GM19023 (cell line): ENCODE results near the gene INSM2.

Source experiments
- ATAC-seq: cut with Tn5 transposase; IDR thresholded peaks from one replicate; pipeline ENCODE4 v1.9.1; 2021; ENCODE audit warnings: mild to moderate bottlenecking, moderate library complexity; ENCODE audit not compliant: unreplicated experiment

The INSM2 gene, protein sequence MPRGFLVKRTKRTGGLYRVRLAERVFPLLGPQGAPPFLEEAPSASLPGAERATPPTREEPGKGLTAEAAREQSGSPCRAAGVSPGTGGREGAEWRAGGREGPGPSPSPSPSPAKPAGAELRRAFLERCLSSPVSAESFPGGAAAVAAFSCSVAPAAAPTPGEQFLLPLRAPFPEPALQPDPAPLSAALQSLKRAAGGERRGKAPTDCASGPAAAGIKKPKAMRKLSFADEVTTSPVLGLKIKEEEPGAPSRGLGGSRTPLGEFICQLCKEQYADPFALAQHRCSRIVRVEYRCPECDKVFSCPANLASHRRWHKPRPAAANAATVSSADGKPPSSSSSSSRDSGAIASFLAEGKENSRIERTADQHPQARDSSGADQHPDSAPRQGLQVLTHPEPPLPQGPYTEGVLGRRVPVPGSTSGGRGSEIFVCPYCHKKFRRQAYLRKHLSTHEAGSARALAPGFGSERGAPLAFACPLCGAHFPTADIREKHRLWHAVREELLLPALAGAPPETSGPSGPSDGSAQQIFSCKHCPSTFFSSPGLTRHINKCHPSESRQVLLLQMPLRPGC

GRCh38 chr14:35533357-35534207 lies at the start of gene INSM2:
Gene INSM2, plus strand, starts transcription at chr14:35534164. Its CDS starts 89 bp downstream, at chr14:35534253.
- peak; percentile 78 for ATAC-seq

DNA sequence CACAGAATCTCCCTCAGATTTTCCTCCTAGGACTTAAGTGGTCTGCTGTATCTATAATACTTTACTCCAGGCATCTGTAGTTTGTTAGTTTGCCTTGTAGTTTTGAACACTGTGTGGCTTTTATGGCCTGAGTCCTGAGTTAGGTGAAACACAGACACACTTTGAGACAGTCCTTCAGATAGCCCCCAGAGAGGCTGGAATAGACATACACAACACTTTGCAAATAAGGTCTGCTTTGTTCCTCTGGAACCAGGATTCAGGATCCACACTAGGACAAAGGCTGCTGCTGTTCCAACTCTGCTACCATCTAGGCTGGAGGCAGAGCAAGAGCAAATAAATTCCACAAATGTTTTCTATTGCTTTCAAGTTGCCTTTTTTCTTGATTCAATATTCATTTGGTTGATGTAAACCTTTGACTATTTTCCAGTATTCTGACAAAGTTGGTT lies 41.4 kb upstream of the INSM2 start:
- no peak for ATAC-seq

- ATAC-seq, result no peak
Measured at GRCh38 chr14:35495278-35495677, 38.7 kb upstream of the INSM2 start.

GRCh38 chr14:35499180-35499579 lies 34.8 kb upstream of the INSM2 start:
- ATAC-seq, result no peak

- no peak for ATAC-seq
Measured at GRCh38 chr14:35503646-35504045, 30.3 kb upstream of the INSM2 start.

GRCh38 chr14:35504260-35504659 lies 29.7 kb upstream of the INSM2 start:
- no peak for ATAC-seq

DNA sequence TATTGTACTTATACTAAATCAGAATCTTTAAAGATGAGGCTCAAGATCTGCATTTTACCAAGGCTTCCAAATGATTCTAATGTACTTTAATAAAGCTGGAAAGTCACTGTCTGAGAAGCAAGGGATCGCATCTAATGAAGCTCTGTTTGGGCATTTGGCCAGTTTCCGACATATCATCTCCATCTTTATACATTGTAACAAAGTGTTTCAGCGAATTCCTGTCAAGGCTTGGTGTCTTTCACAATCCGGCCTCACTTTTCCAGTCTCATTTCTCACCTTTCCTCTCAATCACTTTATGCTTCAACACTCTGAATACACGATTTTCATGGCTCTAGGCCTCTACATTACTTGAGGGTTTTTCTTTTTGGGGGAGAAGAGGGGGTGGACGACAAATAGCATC lies 27.5 kb upstream of the INSM2 start:
- no peak for ATAC-seq

GRCh38 chr14:35506927-35507326 lies 27.0 kb upstream of the INSM2 start:
- ATAC-seq, result no peak

- ATAC-seq, result no peak
Measured at GRCh38 chr14:35509846-35510245, 24.1 kb upstream of the INSM2 start.

GRCh38 chr14:35512765-35513164 lies 21.2 kb upstream of the INSM2 start:
- no peak for ATAC-seq

DNA sequence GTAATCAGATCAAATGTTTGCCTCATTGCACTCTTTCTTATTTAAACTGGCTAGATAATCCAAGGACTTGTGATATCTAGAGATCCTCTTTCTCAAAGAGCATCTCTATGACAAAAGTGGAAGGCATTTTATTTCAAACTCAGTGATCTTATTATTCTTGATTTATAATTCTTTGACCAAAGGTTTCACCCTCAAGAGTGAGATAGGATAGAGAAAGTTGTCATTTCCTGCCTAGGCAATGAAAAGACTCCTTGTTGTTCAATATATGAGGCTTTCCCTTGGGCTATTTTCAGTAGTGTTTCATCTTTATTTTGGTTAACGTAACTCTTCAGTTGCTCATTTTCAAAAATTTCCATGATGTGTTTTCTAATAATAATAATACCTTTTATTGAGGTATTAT lies 18.0 kb upstream of the INSM2 start:
- no peak for ATAC-seq

DNA sequence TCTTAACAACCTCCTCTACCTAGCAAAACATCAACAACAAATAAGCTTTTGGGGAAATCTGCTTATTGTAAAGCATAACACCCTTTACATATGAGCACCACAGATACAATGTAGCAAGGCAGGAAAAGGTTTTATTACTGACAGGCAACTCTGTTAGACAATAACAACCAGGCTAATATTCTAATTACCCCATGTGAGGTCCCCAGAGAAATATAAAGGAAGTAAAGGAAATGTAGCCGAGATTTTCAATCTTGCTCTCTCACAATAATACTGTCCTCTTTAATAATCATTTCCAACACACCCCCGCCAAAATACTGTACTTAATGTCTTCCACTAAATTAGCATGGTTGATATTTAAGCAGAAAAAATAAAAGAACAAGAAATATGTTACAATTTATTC lies 14.0 kb upstream of the INSM2 start:
- no peak for ATAC-seq

DNA sequence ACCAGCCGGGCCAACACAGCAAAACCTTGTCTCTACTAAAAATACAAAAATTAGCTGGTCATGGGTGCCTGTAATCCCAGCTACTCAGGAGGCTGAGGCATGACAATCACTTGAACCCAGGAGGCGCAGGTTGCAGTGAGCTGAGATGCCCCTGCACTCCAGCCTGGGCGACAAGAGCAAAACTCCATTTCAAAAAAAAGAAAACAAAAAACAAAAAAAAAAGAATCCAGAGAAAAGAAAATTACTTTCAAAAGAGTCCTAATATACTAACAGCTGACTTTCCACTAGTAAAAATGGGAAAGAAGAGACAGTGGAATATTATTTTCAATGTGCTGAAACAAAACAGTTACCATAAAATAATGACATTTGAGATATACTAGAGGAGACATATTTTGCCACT lies 8.3 kb upstream of the INSM2 start:
- ATAC-seq, result no peak

GRCh38 chr14:35526962-35527361 lies 7.0 kb upstream of the INSM2 start:
- no peak for ATAC-seq

DNA sequence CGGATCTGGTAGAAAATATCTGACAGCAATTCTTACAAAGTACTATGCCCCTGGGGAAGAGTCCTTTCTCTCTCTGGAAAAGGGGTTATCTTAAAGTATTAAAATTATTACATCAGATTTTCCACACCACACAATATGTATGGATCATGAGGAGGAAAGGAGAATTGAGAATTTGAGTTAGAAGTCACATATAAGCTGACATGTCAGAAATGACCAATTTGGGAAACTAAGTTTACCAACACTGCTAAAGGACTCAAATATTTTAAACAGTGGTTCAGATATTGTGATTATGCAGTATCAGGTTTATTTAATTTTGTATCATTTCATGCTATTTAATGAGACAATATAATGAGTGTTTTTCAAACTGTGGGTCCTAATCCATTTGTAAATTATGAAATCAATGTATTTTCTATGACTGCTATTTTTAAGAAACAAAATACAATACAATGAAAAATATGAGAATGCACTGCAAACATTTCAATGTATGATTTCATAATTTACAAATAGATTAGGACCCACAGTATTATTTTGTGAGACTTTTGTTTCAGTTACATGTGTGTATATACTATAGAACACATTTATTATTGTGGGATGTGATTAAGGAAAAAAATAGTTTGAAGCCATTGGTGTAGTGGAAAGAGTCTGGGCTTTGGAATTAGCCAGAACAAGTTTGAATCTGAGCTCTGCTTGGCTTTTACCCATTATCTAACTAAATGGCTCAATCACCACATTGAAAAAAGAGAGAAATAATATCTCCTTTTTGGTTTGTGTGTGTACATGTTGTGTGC lies 1.8 kb upstream of the INSM2 start:
- ATAC-seq, result no peak

DNA sequence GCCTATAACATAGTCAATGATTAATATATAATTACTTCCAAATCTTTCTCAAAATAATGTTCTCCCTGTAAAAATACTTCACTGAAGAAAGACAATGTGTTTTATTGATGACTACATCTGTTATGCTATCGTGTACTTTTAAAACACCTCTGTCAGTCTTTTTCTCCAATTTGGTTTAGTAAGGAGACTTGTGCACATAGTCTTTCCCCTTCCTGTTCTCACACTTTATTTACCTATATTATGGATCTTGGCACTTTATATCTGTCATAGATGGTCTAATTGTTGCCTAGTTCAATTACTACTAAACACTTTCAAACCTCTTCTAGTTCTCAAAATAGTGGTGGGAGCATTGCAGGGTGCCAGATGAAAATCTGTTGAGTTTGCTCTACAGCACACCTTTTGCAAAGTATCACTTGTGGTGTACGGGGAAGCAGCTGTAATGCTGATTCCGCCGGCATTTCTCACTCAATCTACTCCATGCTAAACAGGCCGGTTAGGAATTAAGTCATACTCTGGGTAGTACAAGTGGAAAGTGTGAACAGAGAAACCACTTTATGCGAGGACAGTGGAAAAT lies 1.1 kb upstream of the INSM2 start:
- ATAC-seq, result no peak

DNA sequence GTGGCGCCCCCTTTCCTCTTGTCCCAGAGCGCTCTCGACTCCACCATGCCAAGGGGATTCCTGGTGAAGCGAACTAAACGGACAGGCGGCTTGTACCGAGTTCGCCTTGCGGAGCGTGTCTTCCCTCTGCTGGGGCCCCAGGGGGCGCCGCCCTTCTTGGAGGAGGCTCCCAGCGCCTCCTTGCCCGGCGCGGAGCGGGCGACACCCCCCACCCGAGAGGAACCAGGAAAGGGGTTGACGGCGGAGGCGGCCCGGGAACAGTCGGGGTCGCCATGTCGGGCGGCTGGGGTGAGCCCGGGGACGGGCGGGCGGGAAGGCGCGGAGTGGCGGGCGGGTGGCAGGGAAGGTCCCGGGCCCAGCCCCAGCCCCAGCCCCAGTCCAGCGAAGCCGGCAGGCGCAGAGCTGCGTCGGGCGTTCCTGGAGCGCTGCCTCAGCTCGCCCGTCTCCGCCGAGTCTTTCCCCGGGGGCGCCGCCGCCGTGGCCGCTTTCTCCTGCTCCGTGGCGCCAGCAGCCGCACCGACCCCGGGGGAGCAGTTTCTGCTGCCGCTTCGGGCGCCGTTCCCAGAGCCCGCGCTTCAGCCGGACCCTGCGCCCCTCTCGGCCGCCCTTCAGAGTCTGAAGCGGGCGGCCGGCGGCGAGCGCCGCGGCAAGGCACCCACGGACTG lies 376 bp downstream of the INSM2 start:
- ATAC-seq, result peak; percentile 12

DNA sequence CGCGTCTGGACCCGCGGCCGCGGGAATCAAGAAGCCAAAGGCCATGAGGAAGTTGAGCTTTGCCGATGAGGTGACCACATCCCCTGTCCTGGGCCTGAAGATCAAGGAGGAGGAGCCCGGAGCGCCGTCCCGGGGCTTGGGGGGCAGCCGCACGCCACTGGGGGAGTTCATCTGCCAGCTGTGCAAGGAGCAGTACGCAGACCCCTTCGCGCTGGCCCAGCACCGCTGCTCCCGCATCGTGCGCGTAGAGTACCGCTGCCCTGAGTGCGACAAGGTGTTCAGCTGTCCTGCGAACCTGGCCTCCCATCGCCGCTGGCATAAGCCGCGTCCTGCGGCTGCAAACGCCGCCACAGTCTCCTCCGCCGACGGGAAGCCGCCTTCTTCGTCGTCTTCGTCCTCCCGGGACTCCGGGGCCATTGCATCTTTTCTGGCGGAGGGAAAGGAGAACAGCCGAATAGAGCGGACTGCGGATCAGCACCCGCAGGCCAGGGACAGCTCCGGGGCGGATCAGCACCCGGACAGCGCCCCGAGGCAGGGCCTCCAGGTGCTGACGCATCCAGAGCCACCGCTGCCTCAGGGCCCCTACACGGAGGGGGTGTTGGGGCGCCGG lies 1.0 kb downstream of the INSM2 start:
- ATAC-seq, result peak; percentile 60

DNA sequence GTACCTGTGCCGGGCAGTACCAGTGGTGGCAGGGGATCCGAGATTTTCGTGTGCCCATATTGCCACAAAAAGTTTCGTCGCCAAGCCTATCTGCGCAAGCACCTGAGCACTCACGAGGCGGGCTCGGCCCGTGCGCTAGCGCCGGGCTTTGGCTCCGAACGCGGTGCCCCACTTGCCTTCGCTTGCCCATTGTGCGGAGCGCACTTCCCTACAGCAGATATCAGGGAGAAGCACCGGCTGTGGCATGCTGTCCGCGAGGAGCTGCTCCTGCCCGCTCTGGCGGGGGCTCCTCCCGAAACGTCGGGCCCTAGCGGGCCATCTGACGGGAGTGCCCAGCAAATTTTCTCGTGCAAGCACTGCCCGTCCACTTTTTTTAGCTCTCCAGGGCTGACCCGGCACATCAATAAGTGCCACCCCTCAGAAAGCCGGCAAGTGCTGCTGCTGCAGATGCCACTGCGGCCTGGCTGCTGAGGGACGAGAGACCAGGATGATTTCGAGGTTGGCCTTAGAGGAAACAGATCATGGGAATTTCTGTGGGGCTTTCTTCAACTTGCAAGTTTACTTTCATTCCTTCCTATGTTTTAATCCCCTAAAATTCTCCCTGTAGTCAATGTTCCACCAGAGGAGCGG lies 1.6 kb downstream of the INSM2 start:
- ATAC-seq, result no peak
